ENCODE data around the gene LAMA5.

LAMA5 gene

GRCh38 chr20:62357681-62358080 is 9.4 kb downstream of the LAMA5 start:
- DNase-seq (ENCODE audit: low spot score): no peak

GRCh38 chr20:62357187-62357667 is 9.9 kb downstream of the LAMA5 start:
- no peak for DNase-seq (ENCODE audit: low spot score)

- DNase-seq (ENCODE audit: low spot score): no peak
Measured at GRCh38 chr20:62356589-62357186, 10.4 kb downstream of the LAMA5 start.

GRCh38 chr20:62355878-62356588 is 11.1 kb downstream of the LAMA5 start:
- DNase-seq (ENCODE audit: low spot score): no peak

- DNase-seq (ENCODE audit: low spot score): no peak
Measured at GRCh38 chr20:62355516-62355877, 11.6 kb downstream of the LAMA5 start.

- no peak for DNase-seq (ENCODE audit: low spot score)
Measured at GRCh38 chr20:62354811-62355341, 12.2 kb downstream of the LAMA5 start.

GRCh38 chr20:62354031-62354808 is 12.9 kb downstream of the LAMA5 start:
- no peak for DNase-seq (ENCODE audit: low spot score)

GRCh38 chr20:62353289-62354030 is 13.7 kb downstream of the LAMA5 start:
- no peak for DNase-seq (ENCODE audit: low spot score)

GRCh38 chr20:62352402-62353288 is 14.5 kb downstream of the LAMA5 start:
- no peak for DNase-seq (ENCODE audit: low spot score)

- DNase-seq (ENCODE audit: low spot score): no peak
Measured at GRCh38 chr20:62351469-62352401, 15.4 kb downstream of the LAMA5 start.

GRCh38 chr20:62350629-62351422 is 16.3 kb downstream of the LAMA5 start:
- no peak for DNase-seq (ENCODE audit: low spot score)

DNA sequence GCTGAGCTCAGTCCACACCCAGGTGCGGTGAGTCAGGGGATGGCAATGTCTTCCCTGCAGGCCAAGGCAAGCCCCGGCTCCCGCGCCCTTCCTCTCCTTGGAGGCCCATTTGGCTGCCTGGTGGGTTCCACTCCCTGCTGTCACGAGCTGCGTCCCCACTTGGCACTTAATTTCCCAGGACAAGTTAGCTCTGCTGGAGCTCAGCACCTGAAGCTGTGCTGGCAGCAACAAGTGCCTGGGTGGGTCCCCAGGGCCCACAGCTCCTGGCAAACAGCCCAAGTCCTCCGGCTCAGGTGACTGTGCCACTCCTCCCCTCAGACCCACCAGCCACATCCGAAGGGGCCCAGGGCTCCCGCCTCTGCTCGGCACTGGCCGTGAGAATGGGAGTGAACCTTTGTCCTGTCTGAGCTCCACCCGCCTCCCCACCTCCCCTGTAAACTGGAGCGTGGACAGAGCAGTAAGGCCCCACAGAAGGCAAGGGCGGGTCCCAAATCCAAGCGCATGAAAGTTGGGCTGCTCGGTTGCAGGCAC is 16.9 kb downstream of the LAMA5 start:
- no peak for DNase-seq (ENCODE audit: low spot score)

DNA sequence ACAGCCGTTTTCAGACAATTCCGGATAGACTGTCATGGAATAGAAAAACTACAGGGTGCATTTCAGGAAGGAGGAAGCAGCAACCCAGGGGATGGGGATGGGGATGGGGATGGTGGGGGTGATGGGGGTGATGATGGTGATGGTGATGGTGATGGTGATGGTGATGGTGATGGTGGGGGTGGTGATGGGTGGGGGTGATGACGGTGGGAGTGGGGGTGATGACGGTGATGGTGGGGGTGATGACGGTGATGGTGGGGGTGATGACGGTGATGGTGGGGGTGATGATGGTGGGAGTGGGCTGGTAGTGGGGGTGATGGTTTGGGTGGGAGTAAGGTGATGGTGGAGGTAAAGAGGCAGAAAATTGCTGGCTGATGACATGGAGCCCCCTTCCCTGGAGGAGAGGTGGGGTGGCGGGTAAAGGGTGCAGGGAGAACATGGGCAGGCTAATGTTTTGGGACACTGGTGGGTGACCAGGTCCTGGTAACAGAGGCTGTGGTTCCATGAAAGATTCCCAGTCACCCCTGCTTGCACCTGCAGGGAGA is 17.5 kb downstream of the LAMA5 start:
- no peak for DNase-seq (ENCODE audit: low spot score)

DNA sequence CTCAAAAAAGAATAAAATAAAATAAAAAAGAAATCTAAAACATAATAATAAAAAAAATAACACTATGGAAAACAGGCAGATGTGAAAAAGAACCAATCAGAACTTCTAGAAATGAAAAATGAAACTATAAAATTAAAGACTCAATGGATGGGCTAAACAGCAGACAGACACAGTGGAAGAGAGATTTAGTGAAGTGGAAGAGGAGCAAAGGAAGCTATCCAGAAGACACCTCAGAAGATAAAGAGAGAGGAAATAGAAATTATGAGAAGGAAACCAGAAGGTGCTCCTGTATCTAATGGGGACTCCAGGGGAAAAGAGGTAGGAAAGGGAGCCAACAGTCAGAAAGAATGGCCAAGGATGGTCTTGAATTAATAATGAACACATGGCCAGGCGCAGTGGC is 18.5 kb downstream of the LAMA5 start:
- DNase-seq (ENCODE audit: low spot score): no peak

GRCh38 chr20:62347445-62347844 is 19.7 kb downstream of the LAMA5 start:
- no peak for DNase-seq (ENCODE audit: low spot score)

GRCh38 chr20:62347151-62347404 is 20.0 kb downstream of the LAMA5 start:
- DNase-seq (ENCODE audit: low spot score): no peak

DNA sequence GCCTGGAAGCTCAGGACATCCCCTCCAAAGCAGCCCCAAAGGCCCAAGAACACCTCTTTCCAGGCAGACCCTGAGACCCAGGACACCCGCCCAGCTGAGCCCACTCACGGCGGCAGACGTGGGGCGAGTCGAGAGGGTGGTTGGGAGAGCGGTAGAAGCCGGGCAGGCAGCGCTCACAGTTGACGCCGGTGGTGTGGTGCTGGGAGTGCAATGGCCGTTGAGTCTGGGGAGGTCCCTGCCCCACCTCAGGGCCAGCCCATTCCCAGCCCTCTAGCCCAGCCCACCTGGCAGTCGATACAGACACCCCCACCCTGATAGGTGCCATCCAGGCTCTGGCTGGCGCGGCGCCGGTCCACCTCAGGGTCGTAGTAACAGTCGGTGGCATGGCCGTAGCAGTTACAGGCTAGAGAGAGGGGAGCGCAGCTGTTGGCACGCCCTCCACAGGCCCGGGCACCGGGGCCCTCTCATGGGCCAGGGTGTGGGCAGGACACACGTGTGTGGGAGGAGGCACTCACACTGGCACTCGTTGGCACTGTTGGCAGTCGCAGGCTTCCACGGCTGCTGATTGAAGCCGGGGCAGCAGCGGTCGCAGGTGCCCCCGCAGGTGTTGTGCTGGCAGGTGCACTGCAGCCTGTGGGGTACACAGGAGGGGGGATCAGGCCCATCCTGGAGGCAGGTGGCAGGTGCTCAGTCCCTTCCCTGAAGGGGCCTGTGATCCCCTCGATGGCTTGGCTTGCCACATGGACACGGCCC is 20.5 kb downstream of the LAMA5 start:
- no peak for DNase-seq (ENCODE audit: low spot score)

All from CD4-positive, alpha-beta T cell treated with Interleukin-15 for 4 hours (primary cell).